Measurements from ENCODE around the gene MUC12. TPM values are rescaled to one million over a fixed set of nuclear protein-coding genes. Genes with fewer than 3 reads are reported as not detected.
A peak's percentile ranks its signal among the peaks of the same experiment; 100 is the strongest.

MUC12 gene
- total RNA-seq, 1 donor from 2014 or later = 2.8 TPM

DNA sequence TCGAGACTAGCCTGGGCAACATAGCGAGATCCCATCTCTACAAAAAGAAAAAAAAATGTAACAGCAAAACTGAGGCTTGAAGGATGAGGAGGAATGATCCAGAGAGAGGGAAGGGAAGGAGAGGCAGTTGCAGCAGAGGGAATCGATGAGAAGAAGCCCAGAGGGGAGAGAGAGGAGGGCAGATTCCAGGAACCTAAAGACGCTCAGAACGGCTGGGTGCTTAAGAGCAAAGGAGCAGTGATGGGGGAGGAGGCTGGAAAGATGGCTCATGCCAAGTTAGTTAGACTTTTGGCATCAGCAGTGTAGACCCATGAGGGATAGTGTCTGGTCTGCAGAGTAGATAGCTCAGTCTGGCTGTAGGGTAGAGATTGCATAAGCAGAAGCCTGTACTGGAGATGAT lies 40.3 kb downstream of the MUC12 start:
- no peak overlapping the region for H3K4me3 Mint-ChIP-seq (ENCODE audit: unreplicated experiment)
- Histone ChIP-seq H3K36me3 (ENCODE audit: insufficient read depth, low read length) (no peaks in the 10 kb centered on the region), H3K9ac (ENCODE audit: low read length) (no peak overlapping the region), H3K4me2 (ENCODE audit: low read length) (no peak overlapping the region), H3K4me1 (ENCODE audit: insufficient read depth, low read length) (no peaks in the 10 kb centered on the region), H4K20me1 (ENCODE audit: insufficient read depth, low read length) (no peaks in the 10 kb centered on the region), H2AFZ (ENCODE audit: low read depth, low read length) (no peak overlapping the region), H3K9me3 (ENCODE audit: insufficient read depth, low read depth, low read length) (no peaks in the 10 kb centered on the region), H3K27me3 (ENCODE audit: insufficient read depth, low read length) (peaks cover 2% of the 10 kb centered on the region), H3K4me3 (ENCODE audit: insufficient read depth, low read depth, low read length) (no peak overlapping the region), H3K27ac (ENCODE audit: low read depth, low read length) (no peak overlapping the region), H3K79me2 (ENCODE audit: insufficient read depth, low read length) (no peaks in the 10 kb centered on the region)
- DNase-seq (ENCODE audit: low read depth) (no peak), FAIRE-seq (no peak)
- peaks cover 23% of the 10 kb centered on the region for H3K27me3 Mint-ChIP-seq (ENCODE audit: low read depth, unreplicated experiment)
- H3K4me1 Mint-ChIP-seq (ENCODE audit: low read depth, unreplicated experiment) = no peaks in the 10 kb centered on the region
- peaks cover 6% of the 10 kb centered on the region for H3K9me3 Mint-ChIP-seq (ENCODE audit: unreplicated experiment)
- TF ChIP-seq, protein P1, sequence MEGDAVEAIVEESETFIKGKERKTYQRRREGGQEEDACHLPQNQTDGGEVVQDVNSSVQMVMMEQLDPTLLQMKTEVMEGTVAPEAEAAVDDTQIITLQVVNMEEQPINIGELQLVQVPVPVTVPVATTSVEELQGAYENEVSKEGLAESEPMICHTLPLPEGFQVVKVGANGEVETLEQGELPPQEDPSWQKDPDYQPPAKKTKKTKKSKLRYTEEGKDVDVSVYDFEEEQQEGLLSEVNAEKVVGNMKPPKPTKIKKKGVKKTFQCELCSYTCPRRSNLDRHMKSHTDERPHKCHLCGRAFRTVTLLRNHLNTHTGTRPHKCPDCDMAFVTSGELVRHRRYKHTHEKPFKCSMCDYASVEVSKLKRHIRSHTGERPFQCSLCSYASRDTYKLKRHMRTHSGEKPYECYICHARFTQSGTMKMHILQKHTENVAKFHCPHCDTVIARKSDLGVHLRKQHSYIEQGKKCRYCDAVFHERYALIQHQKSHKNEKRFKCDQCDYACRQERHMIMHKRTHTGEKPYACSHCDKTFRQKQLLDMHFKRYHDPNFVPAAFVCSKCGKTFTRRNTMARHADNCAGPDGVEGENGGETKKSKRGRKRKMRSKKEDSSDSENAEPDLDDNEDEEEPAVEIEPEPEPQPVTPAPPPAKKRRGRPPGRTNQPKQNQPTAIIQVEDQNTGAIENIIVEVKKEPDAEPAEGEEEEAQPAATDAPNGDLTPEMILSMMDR (IDR thresholded peaks at IDR 0.05; ENCODE audit: insufficient read depth, low read depth, low read length) = no peak
- TF ChIP-seq EZH2 (IDR thresholded peaks at IDR 0.05; ENCODE audit: insufficient read depth, low read length) = no peak
- peaks cover 18% of the 10 kb centered on the region for H3K36me3 Mint-ChIP-seq (ENCODE audit: low read depth, unreplicated experiment)
- no peak overlapping the region for H3K27ac Mint-ChIP-seq (ENCODE audit: unreplicated experiment)

DNA sequence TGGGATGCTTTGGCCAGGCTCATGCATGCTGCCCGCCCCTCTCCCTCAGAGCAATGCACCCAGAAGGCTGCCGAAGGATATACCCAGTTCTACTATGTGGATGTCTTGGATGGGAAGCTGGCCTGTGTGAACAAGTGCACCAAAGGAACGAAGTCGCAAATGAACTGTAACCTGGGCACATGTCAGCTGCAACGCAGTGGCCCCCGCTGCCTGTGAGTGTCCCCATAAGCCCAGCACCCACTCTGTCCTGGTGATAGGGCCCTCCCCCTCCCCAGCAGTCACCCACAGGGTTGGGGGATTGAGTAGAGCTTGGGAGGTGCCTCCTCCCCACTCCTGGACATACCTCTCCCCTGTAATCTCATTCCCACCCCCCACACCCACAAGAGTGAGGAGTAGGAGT lies 43.6 kb downstream of the MUC12 start:
- Histone ChIP-seq H4K20me1 (ENCODE audit: insufficient read depth, low read length) (no peaks in the 10 kb centered on the region), H3K4me2 (ENCODE audit: low read length) (no peak overlapping the region), H2AFZ (ENCODE audit: low read depth, low read length) (no peak overlapping the region), H3K27ac (ENCODE audit: low read depth, low read length) (no peak overlapping the region), H3K4me3 (ENCODE audit: insufficient read depth, low read depth, low read length) (no peak overlapping the region), H3K79me2 (ENCODE audit: insufficient read depth, low read length) (no peaks in the 10 kb centered on the region), H3K27me3 (ENCODE audit: insufficient read depth, low read length) (no peaks in the 10 kb centered on the region), H3K36me3 (ENCODE audit: insufficient read depth, low read length) (no peaks in the 10 kb centered on the region), H3K4me1 (ENCODE audit: insufficient read depth, low read length) (peaks cover 9% of the 10 kb centered on the region), H3K9ac (ENCODE audit: low read length) (no peak overlapping the region), H3K9me3 (ENCODE audit: insufficient read depth, low read depth, low read length) (no peaks in the 10 kb centered on the region)
- H3K27ac Mint-ChIP-seq (ENCODE audit: unreplicated experiment) = no peak overlapping the region
- H3K36me3 Mint-ChIP-seq (ENCODE audit: low read depth, unreplicated experiment) = peaks cover 18% of the 10 kb centered on the region
- no peaks in the 10 kb centered on the region for H3K4me1 Mint-ChIP-seq (ENCODE audit: low read depth, unreplicated experiment)
- FAIRE-seq (no peak), DNase-seq (ENCODE audit: low read depth) (no peak)
- no peak for TF ChIP-seq EZH2 (IDR thresholded peaks at IDR 0.05; ENCODE audit: insufficient read depth, low read length)
- TF ChIP-seq, protein P1 (IDR thresholded peaks at IDR 0.05; ENCODE audit: insufficient read depth, low read depth, low read length) = no peak
- H3K9me3 Mint-ChIP-seq (ENCODE audit: unreplicated experiment) = peaks cover 6% of the 10 kb centered on the region
- peaks cover 20% of the 10 kb centered on the region for H3K27me3 Mint-ChIP-seq (ENCODE audit: low read depth, unreplicated experiment)
- H3K4me3 Mint-ChIP-seq (ENCODE audit: unreplicated experiment) = no peak overlapping the region

DNA sequence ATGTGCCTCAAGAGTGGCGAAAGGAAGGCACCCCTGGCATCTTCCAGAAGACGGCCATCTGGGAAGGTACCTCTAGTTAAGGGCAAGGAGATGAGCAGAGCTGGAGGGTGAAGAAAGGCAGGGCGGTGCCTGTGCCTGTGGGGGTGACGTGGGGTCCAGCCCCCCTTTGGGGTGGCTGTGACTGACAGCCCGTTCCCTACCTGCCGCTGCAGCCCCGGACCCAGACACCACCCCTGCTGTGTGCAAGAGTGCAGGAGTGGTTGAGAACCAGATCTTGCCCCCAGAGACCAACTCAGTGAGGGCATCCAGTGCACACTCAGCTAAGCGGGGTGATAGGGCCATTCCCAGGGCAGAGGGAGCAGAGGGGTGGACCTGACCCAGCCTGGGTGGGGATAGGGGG lies 46.3 kb downstream of the MUC12 start:
- H3K27me3 ChIP-seq (ENCODE audit: insufficient read depth, low read length) = no peaks in the 10 kb centered on the region
- no peak for DNase-seq (ENCODE audit: low read depth)
- H3K27ac Mint-ChIP-seq (ENCODE audit: unreplicated experiment) = no peak overlapping the region
- no peak overlapping the region for H3K4me2 ChIP-seq (ENCODE audit: low read length)
- no peak overlapping the region for H3K9ac ChIP-seq (ENCODE audit: low read length)
- H3K27me3 Mint-ChIP-seq (ENCODE audit: low read depth, unreplicated experiment) = peaks cover 12% of the 10 kb centered on the region
- H3K36me3 ChIP-seq (ENCODE audit: insufficient read depth, low read length) = no peaks in the 10 kb centered on the region
- H3K4me3 ChIP-seq (ENCODE audit: insufficient read depth, low read depth, low read length) = no peak overlapping the region
- no peak overlapping the region for H3K27ac ChIP-seq (ENCODE audit: low read depth, low read length)
- TF ChIP-seq, protein P1 (IDR thresholded peaks at IDR 0.05; ENCODE audit: insufficient read depth, low read depth, low read length) = no peak
- no peak for TF ChIP-seq EZH2 (IDR thresholded peaks at IDR 0.05; ENCODE audit: insufficient read depth, low read length)
- peaks cover 16% of the 10 kb centered on the region for H3K36me3 Mint-ChIP-seq (ENCODE audit: low read depth, unreplicated experiment)
- no peak overlapping the region for H2AFZ ChIP-seq (ENCODE audit: low read depth, low read length)
- FAIRE-seq = no peak
- no peaks in the 10 kb centered on the region for H3K4me1 Mint-ChIP-seq (ENCODE audit: low read depth, unreplicated experiment)
- peaks cover 6% of the 10 kb centered on the region for H3K9me3 Mint-ChIP-seq (ENCODE audit: unreplicated experiment)
- H3K4me1 ChIP-seq (ENCODE audit: insufficient read depth, low read length) = peaks cover 9% of the 10 kb centered on the region
- no peaks in the 10 kb centered on the region for H3K79me2 ChIP-seq (ENCODE audit: insufficient read depth, low read length)
- peak overlapping the region; percentile 20 for H3K4me3 Mint-ChIP-seq (ENCODE audit: unreplicated experiment)
- no peaks in the 10 kb centered on the region for H4K20me1 ChIP-seq (ENCODE audit: insufficient read depth, low read length)
- H3K9me3 ChIP-seq (ENCODE audit: insufficient read depth, low read depth, low read length) = no peaks in the 10 kb centered on the region

Data from astrocyte (in vitro differentiated cells and primary cell).